Measurements from ENCODE around the gene ZIC1.

DNA sequence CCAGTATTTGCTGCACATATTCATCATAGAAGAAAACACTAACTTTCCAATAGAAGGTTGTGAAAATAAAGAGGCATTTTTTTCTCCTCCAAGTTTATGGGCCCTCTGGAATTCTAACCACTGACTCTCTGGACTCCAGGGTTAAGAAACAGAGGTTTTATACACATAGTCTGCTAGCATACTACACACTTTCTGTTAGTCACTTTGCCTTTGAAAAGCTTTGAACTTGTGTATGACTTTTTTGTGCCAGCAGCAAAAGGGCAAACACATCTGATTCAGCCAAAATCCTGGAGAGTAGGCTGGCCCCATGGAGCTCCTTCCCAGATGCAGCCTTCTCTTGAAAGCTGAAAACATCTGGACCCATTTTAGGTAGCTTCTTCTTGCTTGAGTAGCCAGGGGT, 9.1 kb upstream of the ZIC1 start:
- TF ChIP-seq CTCF (tag by site-specific recombination; IDR thresholded peaks at IDR 0.05) (no peak), ZNF138 (tag by site-specific recombination; IDR thresholded peaks at IDR 0.05; ENCODE audit: borderline replicate concordance) (no peak), HOXA7 (CRISPR knock-in tag; IDR thresholded peaks at IDR 0.05; ENCODE audit: borderline replicate concordance) (no peak), ZBTB8A (tag by site-specific recombination; IDR thresholded peaks at IDR 0.05) (no peak), ZNF146 (tag by site-specific recombination; IDR thresholded peaks at IDR 0.05) (no peak), MYNN (tag by site-specific recombination; IDR thresholded peaks at IDR 0.05; ENCODE audit: borderline replicate concordance) (no peak), ZNF292 (tag by site-specific recombination; IDR thresholded peaks at IDR 0.05; ENCODE audit: borderline replicate concordance, low read depth) (no peak), ZNF114 (tag by site-specific recombination; IDR thresholded peaks at IDR 0.05) (no peak), ZFP69B (tag by site-specific recombination; IDR thresholded peaks at IDR 0.05) (no peak), ZNF621 (tag by site-specific recombination; IDR thresholded peaks at IDR 0.05) (no peak), SP3 (tag by site-specific recombination; IDR thresholded peaks at IDR 0.05) (no peak), ZNF777 (tag by site-specific recombination; IDR thresholded peaks at IDR 0.05; ENCODE audit: borderline replicate concordance) (no peak)
- TF ChIP-seq, protein P1, sequence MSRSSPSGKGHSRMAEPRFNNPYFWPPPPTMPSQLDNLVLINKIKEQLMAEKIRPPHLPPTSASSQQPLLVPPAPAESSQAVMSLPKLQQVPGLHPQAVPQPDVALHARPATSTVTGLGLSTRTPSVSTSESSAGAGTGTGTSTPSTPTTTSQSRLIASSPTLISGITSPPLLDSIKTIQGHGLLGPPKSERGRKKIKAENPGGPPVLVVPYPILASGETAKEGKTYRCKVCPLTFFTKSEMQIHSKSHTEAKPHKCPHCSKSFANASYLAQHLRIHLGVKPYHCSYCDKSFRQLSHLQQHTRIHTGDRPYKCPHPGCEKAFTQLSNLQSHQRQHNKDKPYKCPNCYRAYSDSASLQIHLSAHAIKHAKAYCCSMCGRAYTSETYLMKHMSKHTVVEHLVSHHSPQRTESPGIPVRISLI (tag by site-specific recombination; IDR thresholded peaks at IDR 0.05): no peak
- TF ChIP-seq, protein P2, sequence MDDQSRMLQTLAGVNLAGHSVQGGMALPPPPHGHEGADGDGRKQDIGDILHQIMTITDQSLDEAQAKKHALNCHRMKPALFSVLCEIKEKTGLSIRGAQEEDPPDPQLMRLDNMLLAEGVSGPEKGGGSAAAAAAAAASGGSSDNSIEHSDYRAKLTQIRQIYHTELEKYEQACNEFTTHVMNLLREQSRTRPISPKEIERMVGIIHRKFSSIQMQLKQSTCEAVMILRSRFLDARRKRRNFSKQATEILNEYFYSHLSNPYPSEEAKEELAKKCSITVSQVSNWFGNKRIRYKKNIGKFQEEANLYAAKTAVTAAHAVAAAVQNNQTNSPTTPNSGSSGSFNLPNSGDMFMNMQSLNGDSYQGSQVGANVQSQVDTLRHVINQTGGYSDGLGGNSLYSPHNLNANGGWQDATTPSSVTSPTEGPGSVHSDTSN (CRISPR knock-in tag; IDR thresholded peaks at IDR 0.05): no peak

Measured in HEK293 (cell line).